ENCODE measurements around the gene GBX2. TPM values are rescaled to one million over a fixed set of nuclear protein-coding genes. Genes with fewer than 3 reads are reported as not detected.

Gene GBX2
- total RNA-seq, 1 experiment from 2014 or later: 5.9 TPM

GRCh38 chr2:236193026-236193425 lies 24.8 kb upstream of the GBX2 start:
- no peak for TF ChIP-seq ZFX (IDR thresholded peaks at IDR 0.05)
- TF ChIP-seq POLR2AphosphoS5 (IDR thresholded peaks at IDR 0.05; ENCODE audit: low read depth, low read length): no peak
- no peak for TF ChIP-seq ELF1 (IDR thresholded peaks at IDR 0.05; ENCODE audit: borderline replicate concordance, low read depth)
- 0 out of 6 replicates have a peak, but pooled peaks of 1 of the 3 experiments have one; percentile 16 for TF ChIP-seq CTCF (IDR thresholded peaks at IDR 0.05 in 2 of 3, conservative IDR thresholded peaks at IDR 0.05 in 1 of 3; ENCODE audit: borderline replicate concordance in 1 of 3, insufficient read depth in 1 of 3, low read depth in 2 of 3, low read length in 2 of 3)
- TF ChIP-seq EZH2 (IDR thresholded peaks at IDR 0.05): no peak
- TF ChIP-seq MAX (IDR thresholded peaks at IDR 0.05): no peak
- TF ChIP-seq ZBTB33 (IDR thresholded peaks at IDR 0.05; ENCODE audit: extremely low read depth, insufficient replicate concordance, low read length): no peak
- TF ChIP-seq RAD21 (IDR thresholded peaks at IDR 0.05; ENCODE audit: low read depth): 0 out of 2 replicates have a peak, but pooled peaks have one; percentile 4
- no peak for TF ChIP-seq SIN3A (IDR thresholded peaks at IDR 0.05; ENCODE audit: low read depth)
- ATAC-seq: peak; percentile 72

More at GRCh38 chr2:236193026-236193425, 24.8 kb upstream of the GBX2 start:
- Histone ChIP-seq H3K4me2 (ENCODE audit: low read length) (no peak overlapping the region), H3K79me2 (ENCODE audit: insufficient read depth, low read length) (peaks cover 13% of the 10 kb centered on the region; the same call in 1 of the 2 replicates), H3K4me1 (ENCODE audit: control insufficient read depth in 1 of 2, insufficient read depth in 2 of 2, low read length in 2 of 2) (no peaks in the 10 kb centered on the region), H3K27me3 (ENCODE audit: insufficient read depth, low read length) (no peaks in the 10 kb centered on the region), H3K9ac (ENCODE audit: low read length) (no peak overlapping the region), H3K36me3 (ENCODE audit: control insufficient read depth in 1 of 2, insufficient read depth in 2 of 2, low read length in 2 of 2) (no peaks in the 10 kb centered on the region), H3K9me3 (ENCODE audit: control insufficient read depth in 1 of 2, insufficient read depth in 1 of 2, low read depth in 1 of 2, low read length in 2 of 2) (no peaks in the 10 kb centered on the region), H4K20me1 (ENCODE audit: insufficient read depth) (no peaks in the 10 kb centered on the region), H3K9me2 (ENCODE audit: insufficient read depth) (no peaks in the 10 kb centered on the region), H3K4me3 (replicated peaks in 1 of 2; ENCODE audit: low read depth in 1 of 2, low read length in 2 of 2) (no peak overlapping the region), H2AFZ (ENCODE audit: low read depth, low read length, poor library complexity, severe bottlenecking) (no peak overlapping the region), H3K27ac (ENCODE audit: low read depth, low read length) (no peak overlapping the region)
- ChIA-PET CTCF (interaction anchor here (0.6 to 1.3 kb wide), 3 partner anchors 16 to 50 kb away, joined by 3 to 4 read pairs (median 3); no protein-coding TSS in a partner anchor), RAD21 (ENCODE audit: low non-redundant PET in 1 of 2, low total read pairs in 2 of 2, uncharacterized antibody in 2 of 2, unreplicated experiment in 2 of 2) (no interaction called here), POLR2A (interaction anchor here (0.6 kb wide), 1 partner anchor 577 kb away, joined by 3 read pairs; no protein-coding TSS in a partner anchor)
- intact Hi-C loops (cut with micrococcal nuclease): loop anchor here (10.0 kb wide), 1 partner anchor 872 kb away; no protein-coding TSS in a partner anchor
- no peak for DNase-seq (ENCODE audit: low read depth, low spot score)
- BruUV-seq (replicated peaks): no TSS peak
